Panc1 (cell line): Measurements from ENCODE around the gene CFAP53.

Experiments
- POLR2AphosphoS5 ChIP-seq: IDR thresholded peaks from 2 replicates; pipeline ENCODE4 v1.6.1; 2012; ENCODE audit warnings: mild to moderate bottlenecking, low read depth, low read length, moderate library complexity
- SIN3A ChIP-seq: IDR thresholded peaks from 2 replicates; pipeline ENCODE4 v1.6.1; 2012; ENCODE audit warnings: low read depth, mild to moderate bottlenecking, low read length, moderate library complexity, borderline replicate concordance; ENCODE audit not compliant: insufficient read depth
- TCF7L2 ChIP-seq: IDR thresholded peaks from 2 replicates; pipeline ENCODE4 v1.6.1; 2011; ENCODE audit warnings: mild to moderate bottlenecking, low read depth, low read length, inconsistent platforms
- TF ChIP-seq, protein P1 (sequence below): fragments of 450-650 bp; IDR thresholded peaks from 2 replicates; pipeline ENCODE4 v1.5.1; 2017; ENCODE audit warnings: mild to moderate bottlenecking
- TF ChIP-seq, protein P2 (sequence below), 2 experiments: IDR thresholded peaks; 2 replicates each; pipeline ENCODE4 v1.6.1; 2011 to 2012; ENCODE audit warnings: low read depth in 2 of 2, control low read depth in 1 of 2, low read length in 1 of 2, mild to moderate bottlenecking in 1 of 2, moderate library complexity in 1 of 2; ENCODE audit not compliant: insufficient read depth in 1 of 2

DNA sequence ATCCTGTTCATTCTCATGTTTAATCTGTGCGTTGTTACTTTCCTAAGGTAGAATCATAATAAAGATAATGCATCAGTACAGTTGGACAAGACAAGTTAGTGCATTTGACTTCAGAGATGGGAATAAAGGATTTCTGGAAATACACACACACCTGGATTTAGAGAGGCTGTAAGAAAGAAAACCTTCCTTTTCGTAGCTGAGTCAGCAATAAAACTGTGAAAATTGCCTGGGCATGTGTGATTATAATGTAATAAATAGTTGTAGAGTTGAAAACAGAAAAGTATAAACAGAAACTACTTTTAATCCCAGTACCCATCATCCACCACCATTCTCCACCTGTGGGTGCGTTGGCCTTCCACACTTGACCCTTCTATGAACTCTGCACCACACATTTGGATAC is 15.4 kb downstream of the CFAP53 start:
- TF ChIP-seq, protein P1, sequence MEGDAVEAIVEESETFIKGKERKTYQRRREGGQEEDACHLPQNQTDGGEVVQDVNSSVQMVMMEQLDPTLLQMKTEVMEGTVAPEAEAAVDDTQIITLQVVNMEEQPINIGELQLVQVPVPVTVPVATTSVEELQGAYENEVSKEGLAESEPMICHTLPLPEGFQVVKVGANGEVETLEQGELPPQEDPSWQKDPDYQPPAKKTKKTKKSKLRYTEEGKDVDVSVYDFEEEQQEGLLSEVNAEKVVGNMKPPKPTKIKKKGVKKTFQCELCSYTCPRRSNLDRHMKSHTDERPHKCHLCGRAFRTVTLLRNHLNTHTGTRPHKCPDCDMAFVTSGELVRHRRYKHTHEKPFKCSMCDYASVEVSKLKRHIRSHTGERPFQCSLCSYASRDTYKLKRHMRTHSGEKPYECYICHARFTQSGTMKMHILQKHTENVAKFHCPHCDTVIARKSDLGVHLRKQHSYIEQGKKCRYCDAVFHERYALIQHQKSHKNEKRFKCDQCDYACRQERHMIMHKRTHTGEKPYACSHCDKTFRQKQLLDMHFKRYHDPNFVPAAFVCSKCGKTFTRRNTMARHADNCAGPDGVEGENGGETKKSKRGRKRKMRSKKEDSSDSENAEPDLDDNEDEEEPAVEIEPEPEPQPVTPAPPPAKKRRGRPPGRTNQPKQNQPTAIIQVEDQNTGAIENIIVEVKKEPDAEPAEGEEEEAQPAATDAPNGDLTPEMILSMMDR: no peak
- no peak for TF ChIP-seq SIN3A
- TF ChIP-seq, protein P2, sequence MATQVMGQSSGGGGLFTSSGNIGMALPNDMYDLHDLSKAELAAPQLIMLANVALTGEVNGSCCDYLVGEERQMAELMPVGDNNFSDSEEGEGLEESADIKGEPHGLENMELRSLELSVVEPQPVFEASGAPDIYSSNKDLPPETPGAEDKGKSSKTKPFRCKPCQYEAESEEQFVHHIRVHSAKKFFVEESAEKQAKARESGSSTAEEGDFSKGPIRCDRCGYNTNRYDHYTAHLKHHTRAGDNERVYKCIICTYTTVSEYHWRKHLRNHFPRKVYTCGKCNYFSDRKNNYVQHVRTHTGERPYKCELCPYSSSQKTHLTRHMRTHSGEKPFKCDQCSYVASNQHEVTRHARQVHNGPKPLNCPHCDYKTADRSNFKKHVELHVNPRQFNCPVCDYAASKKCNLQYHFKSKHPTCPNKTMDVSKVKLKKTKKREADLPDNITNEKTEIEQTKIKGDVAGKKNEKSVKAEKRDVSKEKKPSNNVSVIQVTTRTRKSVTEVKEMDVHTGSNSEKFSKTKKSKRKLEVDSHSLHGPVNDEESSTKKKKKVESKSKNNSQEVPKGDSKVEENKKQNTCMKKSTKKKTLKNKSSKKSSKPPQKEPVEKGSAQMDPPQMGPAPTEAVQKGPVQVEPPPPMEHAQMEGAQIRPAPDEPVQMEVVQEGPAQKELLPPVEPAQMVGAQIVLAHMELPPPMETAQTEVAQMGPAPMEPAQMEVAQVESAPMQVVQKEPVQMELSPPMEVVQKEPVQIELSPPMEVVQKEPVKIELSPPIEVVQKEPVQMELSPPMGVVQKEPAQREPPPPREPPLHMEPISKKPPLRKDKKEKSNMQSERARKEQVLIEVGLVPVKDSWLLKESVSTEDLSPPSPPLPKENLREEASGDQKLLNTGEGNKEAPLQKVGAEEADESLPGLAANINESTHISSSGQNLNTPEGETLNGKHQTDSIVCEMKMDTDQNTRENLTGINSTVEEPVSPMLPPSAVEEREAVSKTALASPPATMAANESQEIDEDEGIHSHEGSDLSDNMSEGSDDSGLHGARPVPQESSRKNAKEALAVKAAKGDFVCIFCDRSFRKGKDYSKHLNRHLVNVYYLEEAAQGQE (IDR thresholded peaks at IDR 0.05; ENCODE audit: insufficient read depth in 1 of 2, low read depth in 2 of 2, low read length in 1 of 2): no peak
- TF ChIP-seq POLR2AphosphoS5: no peak
- no peak for TF ChIP-seq TCF7L2
